Measurements from ENCODE around the gene C7. TPM values are rescaled to one million over a fixed set of nuclear protein-coding genes. Genes with fewer than 3 reads are reported as not detected.

C7 gene
- total and polyA plus RNA-seq, 2 of the 13 experiments (the other 11 are each of a cell fraction or from before 2014, with no cell fraction given), result 1.7 to 3.5 TPM

DNA sequence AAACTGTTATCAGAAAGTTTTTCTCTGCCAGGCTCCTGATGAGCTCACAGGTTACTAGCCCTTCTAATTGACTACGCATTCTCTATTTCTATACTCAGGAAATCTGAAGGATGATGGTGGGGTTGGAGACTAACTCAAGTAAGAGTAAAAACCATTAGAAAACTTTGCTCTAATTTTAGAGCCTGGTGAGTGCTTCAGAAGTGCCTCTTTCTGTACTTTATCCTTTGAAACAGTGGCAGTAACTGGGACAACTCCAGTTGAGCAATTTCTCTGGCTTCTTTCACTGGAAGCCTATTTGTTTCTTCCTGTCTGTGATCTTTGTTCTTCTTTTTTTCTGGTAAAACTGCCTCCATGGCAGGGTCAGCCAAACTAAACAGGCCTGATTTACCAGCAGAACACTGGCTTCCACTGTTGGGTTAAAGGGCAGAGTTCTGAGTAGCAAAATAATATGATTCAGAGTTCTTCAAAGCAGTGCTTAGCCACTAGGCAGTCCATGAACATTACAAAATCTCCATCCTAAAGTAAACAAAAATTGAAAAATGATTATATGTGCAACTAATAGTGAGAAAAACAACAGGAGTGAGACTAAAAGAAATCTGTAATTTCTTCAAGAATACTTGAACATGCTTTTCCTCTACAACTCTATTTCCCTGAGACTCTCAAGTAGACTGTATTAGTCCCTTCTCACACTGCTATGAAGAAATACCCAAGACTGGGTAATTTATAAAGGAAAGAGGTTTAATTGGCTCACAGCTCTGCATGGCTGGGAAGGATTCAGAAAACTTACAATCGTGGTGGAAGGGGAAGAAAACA, 82.1 kb downstream of the C7 start (continued):
- TF ChIP-seq, protein P1, sequence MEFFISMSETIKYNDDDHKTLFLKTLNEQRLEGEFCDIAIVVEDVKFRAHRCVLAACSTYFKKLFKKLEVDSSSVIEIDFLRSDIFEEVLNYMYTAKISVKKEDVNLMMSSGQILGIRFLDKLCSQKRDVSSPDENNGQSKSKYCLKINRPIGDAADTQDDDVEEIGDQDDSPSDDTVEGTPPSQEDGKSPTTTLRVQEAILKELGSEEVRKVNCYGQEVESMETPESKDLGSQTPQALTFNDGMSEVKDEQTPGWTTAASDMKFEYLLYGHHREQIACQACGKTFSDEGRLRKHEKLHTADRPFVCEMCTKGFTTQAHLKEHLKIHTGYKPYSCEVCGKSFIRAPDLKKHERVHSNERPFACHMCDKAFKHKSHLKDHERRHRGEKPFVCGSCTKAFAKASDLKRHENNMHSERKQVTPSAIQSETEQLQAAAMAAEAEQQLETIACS (CRISPR knock-in tag; IDR thresholded peaks at IDR 0.05), result no peak
- TF ChIP-seq, protein P2, sequence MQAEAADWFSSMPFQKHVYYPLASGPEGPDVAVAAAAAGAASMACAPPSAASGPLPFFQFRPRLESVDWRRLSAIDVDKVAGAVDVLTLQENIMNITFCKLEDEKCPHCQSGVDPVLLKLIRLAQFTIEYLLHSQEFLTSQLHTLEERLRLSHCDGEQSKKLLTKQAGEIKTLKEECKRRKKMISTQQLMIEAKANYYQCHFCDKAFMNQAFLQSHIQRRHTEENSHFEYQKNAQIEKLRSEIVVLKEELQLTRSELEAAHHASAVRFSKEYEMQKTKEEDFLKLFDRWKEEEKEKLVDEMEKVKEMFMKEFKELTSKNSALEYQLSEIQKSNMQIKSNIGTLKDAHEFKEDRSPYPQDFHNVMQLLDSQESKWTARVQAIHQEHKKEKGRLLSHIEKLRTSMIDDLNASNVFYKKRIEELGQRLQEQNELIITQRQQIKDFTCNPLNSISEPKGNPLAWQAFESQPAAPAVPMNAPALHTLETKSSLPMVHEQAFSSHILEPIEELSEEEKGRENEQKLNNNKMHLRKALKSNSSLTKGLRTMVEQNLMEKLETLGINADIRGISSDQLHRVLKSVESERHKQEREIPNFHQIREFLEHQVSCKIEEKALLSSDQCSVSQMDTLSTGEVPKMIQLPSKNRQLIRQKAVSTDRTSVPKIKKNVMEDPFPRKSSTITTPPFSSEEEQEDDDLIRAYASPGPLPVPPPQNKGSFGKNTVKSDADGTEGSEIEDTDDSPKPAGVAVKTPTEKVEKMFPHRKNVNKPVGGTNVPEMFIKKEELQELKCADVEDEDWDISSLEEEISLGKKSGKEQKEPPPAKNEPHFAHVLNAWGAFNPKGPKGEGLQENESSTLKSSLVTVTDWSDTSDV (CRISPR knock-in tag; IDR thresholded peaks at IDR 0.05), result no peak
- 0 out of 2 replicates have a peak, but pooled peaks have one; percentile 46 for TF ChIP-seq ZSCAN31 (CRISPR knock-in tag; IDR thresholded peaks at IDR 0.05; ENCODE audit: low read depth)
- TF ChIP-seq CENPT (CRISPR knock-in tag; IDR thresholded peaks at IDR 0.05; ENCODE audit: low read depth), result no peak
- TF ChIP-seq SPEN (CRISPR knock-in tag; IDR thresholded peaks at IDR 0.05; ENCODE audit: low read depth), result no peak
- TF ChIP-seq, protein P3, sequence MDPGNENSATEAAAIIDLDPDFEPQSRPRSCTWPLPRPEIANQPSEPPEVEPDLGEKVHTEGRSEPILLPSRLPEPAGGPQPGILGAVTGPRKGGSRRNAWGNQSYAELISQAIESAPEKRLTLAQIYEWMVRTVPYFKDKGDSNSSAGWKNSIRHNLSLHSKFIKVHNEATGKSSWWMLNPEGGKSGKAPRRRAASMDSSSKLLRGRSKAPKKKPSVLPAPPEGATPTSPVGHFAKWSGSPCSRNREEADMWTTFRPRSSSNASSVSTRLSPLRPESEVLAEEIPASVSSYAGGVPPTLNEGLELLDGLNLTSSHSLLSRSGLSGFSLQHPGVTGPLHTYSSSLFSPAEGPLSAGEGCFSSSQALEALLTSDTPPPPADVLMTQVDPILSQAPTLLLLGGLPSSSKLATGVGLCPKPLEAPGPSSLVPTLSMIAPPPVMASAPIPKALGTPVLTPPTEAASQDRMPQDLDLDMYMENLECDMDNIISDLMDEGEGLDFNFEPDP (CRISPR knock-in tag; conservative IDR thresholded peaks at IDR 0.05), result no peak
- TF ChIP-seq ZNF788 (CRISPR knock-in tag; IDR thresholded peaks at IDR 0.05; ENCODE audit: borderline replicate concordance), result no peak
- no peak for TF ChIP-seq CBX2 (IDR thresholded peaks at IDR 0.05; ENCODE audit: low read depth, low read length)
- no peak for TF ChIP-seq CBX2 (CRISPR knock-in tag; IDR thresholded peaks at IDR 0.05; ENCODE audit: low read depth)
- no peak for TF ChIP-seq POLR2A (IDR thresholded peaks at IDR 0.05; ENCODE audit: insufficient read depth in 1 of 2, low read depth in 2 of 2, low read length in 2 of 2)
- TF ChIP-seq ZSCAN22 (CRISPR knock-in tag; IDR thresholded peaks at IDR 0.05), result no peak
- peak in 1 of 2 experiments; percentile 14; a peak in 1 of 4 replicates for TF ChIP-seq MAFK (conservative IDR thresholded peaks at IDR 0.05 in 1 of 2, IDR thresholded peaks at IDR 0.05 in 1 of 2; ENCODE audit: low read length in 2 of 2)
- TF ChIP-seq, protein P4, sequence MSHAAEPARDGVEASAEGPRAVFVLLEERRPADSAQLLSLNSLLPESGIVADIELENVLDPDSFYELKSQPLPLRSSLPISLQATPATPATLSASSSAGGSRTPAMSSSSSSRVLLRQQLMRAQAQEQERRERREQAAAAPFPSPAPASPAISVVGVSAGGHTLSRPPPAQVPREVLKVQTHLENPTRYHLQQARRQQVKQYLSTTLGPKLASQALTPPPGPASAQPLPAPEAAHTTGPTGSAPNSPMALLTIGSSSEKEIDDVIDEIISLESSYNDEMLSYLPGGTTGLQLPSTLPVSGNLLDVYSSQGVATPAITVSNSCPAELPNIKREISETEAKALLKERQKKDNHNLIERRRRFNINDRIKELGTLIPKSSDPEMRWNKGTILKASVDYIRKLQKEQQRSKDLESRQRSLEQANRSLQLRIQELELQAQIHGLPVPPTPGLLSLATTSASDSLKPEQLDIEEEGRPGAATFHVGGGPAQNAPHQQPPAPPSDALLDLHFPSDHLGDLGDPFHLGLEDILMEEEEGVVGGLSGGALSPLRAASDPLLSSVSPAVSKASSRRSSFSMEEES (CRISPR knock-in tag; IDR thresholded peaks at IDR 0.05), result peak; percentile 55; the same call in 1 of the 2 replicates
- TF ChIP-seq, protein P5, sequence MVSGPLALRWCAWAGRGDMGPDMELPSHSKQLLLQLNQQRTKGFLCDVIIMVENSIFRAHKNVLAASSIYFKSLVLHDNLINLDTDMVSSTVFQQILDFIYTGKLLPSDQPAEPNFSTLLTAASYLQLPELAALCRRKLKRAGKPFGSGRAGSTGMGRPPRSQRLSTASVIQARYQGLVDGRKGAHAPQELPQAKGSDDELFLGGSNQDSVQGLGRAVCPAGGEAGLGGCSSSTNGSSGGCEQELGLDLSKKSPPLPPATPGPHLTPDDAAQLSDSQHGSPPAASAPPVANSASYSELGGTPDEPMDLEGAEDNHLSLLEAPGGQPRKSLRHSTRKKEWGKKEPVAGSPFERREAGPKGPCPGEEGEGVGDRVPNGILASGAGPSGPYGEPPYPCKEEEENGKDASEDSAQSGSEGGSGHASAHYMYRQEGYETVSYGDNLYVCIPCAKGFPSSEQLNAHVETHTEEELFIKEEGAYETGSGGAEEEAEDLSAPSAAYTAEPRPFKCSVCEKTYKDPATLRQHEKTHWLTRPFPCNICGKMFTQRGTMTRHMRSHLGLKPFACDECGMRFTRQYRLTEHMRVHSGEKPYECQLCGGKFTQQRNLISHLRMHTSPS (CRISPR knock-in tag; IDR thresholded peaks at IDR 0.05; ENCODE audit: low read depth), result no peak
- TF ChIP-seq, protein P6, sequence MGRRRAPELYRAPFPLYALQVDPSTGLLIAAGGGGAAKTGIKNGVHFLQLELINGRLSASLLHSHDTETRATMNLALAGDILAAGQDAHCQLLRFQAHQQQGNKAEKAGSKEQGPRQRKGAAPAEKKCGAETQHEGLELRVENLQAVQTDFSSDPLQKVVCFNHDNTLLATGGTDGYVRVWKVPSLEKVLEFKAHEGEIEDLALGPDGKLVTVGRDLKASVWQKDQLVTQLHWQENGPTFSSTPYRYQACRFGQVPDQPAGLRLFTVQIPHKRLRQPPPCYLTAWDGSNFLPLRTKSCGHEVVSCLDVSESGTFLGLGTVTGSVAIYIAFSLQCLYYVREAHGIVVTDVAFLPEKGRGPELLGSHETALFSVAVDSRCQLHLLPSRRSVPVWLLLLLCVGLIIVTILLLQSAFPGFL (CRISPR knock-in tag; IDR thresholded peaks at IDR 0.05), result no peak
- TF ChIP-seq ZBTB3 (CRISPR knock-in tag; IDR thresholded peaks at IDR 0.05; ENCODE audit: borderline replicate concordance, low read depth), result peak; percentile 97
- peak; percentile 67; the same call in 1 of the 2 replicates for TF ChIP-seq HMG20B (CRISPR knock-in tag; conservative IDR thresholded peaks at IDR 0.05)
- TF ChIP-seq SIN3A (IDR thresholded peaks at IDR 0.05; ENCODE audit: borderline replicate concordance, low read depth, low read length), result no peak
- TF ChIP-seq PITX1 (CRISPR knock-in tag; IDR thresholded peaks at IDR 0.05), result peak; percentile 82
